DOHH2 (cell line): ENCODE measurements around the gene TUBA8.
"Not testable (repeated sequence)": the region's sequence is repeated elsewhere in the genome, so short reads cannot be mapped to it uniquely, and the experiment has no call there.

Experiments used
- H3F3A ChIP-seq: fragments of 200-600 bp; sonication (generic), shearing (Covaris generic); 2 replicates; pipeline ENCODE4 v1.6.0; 2016; ENCODE audit warnings: antibody characterized with exemption, mild to moderate bottlenecking; ENCODE audit not compliant: control insufficient read depth, insufficient read depth
- H3K27ac ChIP-seq: fragments of 200-600 bp; sonication (generic); 2 replicates; pipeline ENCODE4 v1.5.1; 2014; ENCODE audit warnings: low read depth, mild to moderate bottlenecking, low read length, moderate library complexity
- H3K27me3 ChIP-seq: fragments of 200-600 bp; sonication (generic); 2 replicates; pipeline ENCODE4 v1.6.1; 2014; ENCODE audit warnings: mild to moderate bottlenecking, low read length, mixed read lengths; ENCODE audit not compliant: control insufficient read depth
- H3K36me3 ChIP-seq: fragments of 200-600 bp; sonication (generic); 2 replicates; pipeline ENCODE4 v1.6.1; 2014; ENCODE audit warnings: mild to moderate bottlenecking, low read length, moderate library complexity, mixed read lengths; ENCODE audit not compliant: control insufficient read depth
- H3K4me1 ChIP-seq: fragments of 200-600 bp; sonication (generic); 2 replicates; pipeline ENCODE4 v1.6.1; 2014; ENCODE audit warnings: mild to moderate bottlenecking, low read length, mixed read lengths; ENCODE audit not compliant: control insufficient read depth
- H3K4me2 ChIP-seq: fragments of 200-600 bp; sonication (generic); 2 replicates; pipeline ENCODE4 v1.6.0; 2014; ENCODE audit warnings: mild to moderate bottlenecking, low read length, moderate library complexity
- H3K4me3 ChIP-seq: fragments of 200-600 bp; sonication (generic); 2 replicates; pipeline ENCODE4 v1.5.1; 2014; ENCODE audit warnings: mild to moderate bottlenecking, low read length, mixed read lengths
- H3K79me2 ChIP-seq: fragments of 200-600 bp; sonication (generic); 2 replicates; pipeline ENCODE4 v1.6.1; 2014; ENCODE audit warnings: mild to moderate bottlenecking, low read length, mixed read lengths; ENCODE audit not compliant: control insufficient read depth
- H3K9me2 ChIP-seq: fragments of 200-600 bp; sonication (generic); replicated peaks from 2 replicates; pipeline ENCODE4 v1.6.1; 2014; ENCODE audit warnings: mild to moderate bottlenecking, low read length, mixed read lengths; ENCODE audit not compliant: control insufficient read depth
- H3K9me3 ChIP-seq: fragments of 200-600 bp; sonication (generic); 2 replicates; pipeline ENCODE4 v1.6.1; 2014; ENCODE audit warnings: antibody characterized with exemption, low read length, mixed read lengths; ENCODE audit not compliant: control insufficient read depth, insufficient read depth
- H4K20me1 ChIP-seq: fragments of 200-600 bp; sonication (generic); 2 replicates; pipeline ENCODE4 v1.6.0; 2014; ENCODE audit warnings: low read depth, mild to moderate bottlenecking, antibody characterized with exemption, low read length, moderate library complexity; ENCODE audit not compliant: control insufficient read depth, insufficient read depth
- CTCF ChIP-seq: fragments of 200-600 bp; sonication (generic); IDR thresholded peaks from one replicate; pipeline ENCODE4 v1.5.1; 2014; ENCODE audit warnings: antibody characterized with exemption, mild to moderate bottlenecking, low read depth, low read length; ENCODE audit not compliant: poor library complexity, severe bottlenecking
- EZH2phosphoT487 ChIP-seq: fragments of 200-600 bp; sonication (generic); IDR thresholded peaks from 2 replicates; pipeline ENCODE4 v1.6.1; 2017; ENCODE audit warnings: borderline replicate concordance, mild to moderate bottlenecking, antibody characterized with exemption, low read length, moderate library complexity, mixed read lengths

TUBA8 gene

GRCh38 chr22:18121954-18122554 is 11.4 kb downstream of the TUBA8 start:
- TF ChIP-seq EZH2phosphoT487 = no peak
- no peak for TF ChIP-seq CTCF
- no peaks in the 10 kb centered on the region for H4K20me1 ChIP-seq
- H3K4me2 ChIP-seq = no peak overlapping the region

GRCh38 chr22:18123476-18124025 is 12.9 kb downstream of the TUBA8 start:
- not testable (repeated sequence) for H3K79me2 ChIP-seq, H4K20me1 ChIP-seq, H3K9me3 ChIP-seq

More at GRCh38 chr22:18121954-18122554, 11.4 kb downstream of the TUBA8 start:
- H3K9me3 ChIP-seq = no peaks in the 10 kb centered on the region
- no peak overlapping the region for H3K27ac ChIP-seq
- H3K9me2 ChIP-seq = no peaks in the 10 kb centered on the region
- H3F3A ChIP-seq = no peaks in the 10 kb centered on the region
- H3K36me3 ChIP-seq = peaks cover 7% of the 10 kb centered on the region
- no peaks in the 10 kb centered on the region for H3K27me3 ChIP-seq
- H3K4me1 ChIP-seq = no peaks in the 10 kb centered on the region
- no peaks in the 10 kb centered on the region for H3K79me2 ChIP-seq
- no peak overlapping the region for H3K4me3 ChIP-seq

GRCh38 chr22:18126606-18127005 is 16.0 kb downstream of the TUBA8 start:
- no peaks in the 10 kb centered on the region for H3K79me2 ChIP-seq
- H3K9me2 ChIP-seq = no peaks in the 10 kb centered on the region
- no peak overlapping the region for H3K27ac ChIP-seq
- no peak overlapping the region for H3K4me3 ChIP-seq
- no peaks in the 10 kb centered on the region for H3K4me1 ChIP-seq
- no peaks in the 10 kb centered on the region for H3F3A ChIP-seq
- H3K27me3 ChIP-seq = no peaks in the 10 kb centered on the region
- TF ChIP-seq EZH2phosphoT487 (no peak), CTCF (no peak)
- H4K20me1 ChIP-seq = no peaks in the 10 kb centered on the region
- H3K36me3 ChIP-seq = peaks cover 7% of the 10 kb centered on the region
- H3K4me2 ChIP-seq = no peak overlapping the region
- H3K9me3 ChIP-seq = no peaks in the 10 kb centered on the region

More at GRCh38 chr22:18123476-18124025, 12.9 kb downstream of the TUBA8 start:
- not testable (repeated sequence) for H3F3A ChIP-seq, H3K4me2 ChIP-seq, H3K4me1 ChIP-seq, H3K27me3 ChIP-seq, H3K4me3 ChIP-seq, H3K9me2 ChIP-seq, H3K27ac ChIP-seq, H3K36me3 ChIP-seq

GRCh38 chr22:18130018-18130417 is 19.4 kb downstream of the TUBA8 start:
- Histone ChIP-seq H4K20me1 (no peaks in the 10 kb centered on the region), H3F3A (no peaks in the 10 kb centered on the region), H3K4me1 (no peaks in the 10 kb centered on the region), H3K4me3 (no peak overlapping the region), H3K27me3 (no peaks in the 10 kb centered on the region), H3K36me3 (peaks cover 7% of the 10 kb centered on the region), H3K4me2 (no peak overlapping the region), H3K9me3 (no peaks in the 10 kb centered on the region), H3K79me2 (no peaks in the 10 kb centered on the region), H3K27ac (no peak overlapping the region), H3K9me2 (no peaks in the 10 kb centered on the region)
- TF ChIP-seq CTCF (no peak), EZH2phosphoT487 (no peak)
